Measurements from ENCODE around the gene GPS1.
"Not testable (repeated sequence)": the region's sequence is repeated elsewhere in the genome, so short reads cannot be mapped to it uniquely, and the experiment has no call there.

Gene GPS1

DNA sequence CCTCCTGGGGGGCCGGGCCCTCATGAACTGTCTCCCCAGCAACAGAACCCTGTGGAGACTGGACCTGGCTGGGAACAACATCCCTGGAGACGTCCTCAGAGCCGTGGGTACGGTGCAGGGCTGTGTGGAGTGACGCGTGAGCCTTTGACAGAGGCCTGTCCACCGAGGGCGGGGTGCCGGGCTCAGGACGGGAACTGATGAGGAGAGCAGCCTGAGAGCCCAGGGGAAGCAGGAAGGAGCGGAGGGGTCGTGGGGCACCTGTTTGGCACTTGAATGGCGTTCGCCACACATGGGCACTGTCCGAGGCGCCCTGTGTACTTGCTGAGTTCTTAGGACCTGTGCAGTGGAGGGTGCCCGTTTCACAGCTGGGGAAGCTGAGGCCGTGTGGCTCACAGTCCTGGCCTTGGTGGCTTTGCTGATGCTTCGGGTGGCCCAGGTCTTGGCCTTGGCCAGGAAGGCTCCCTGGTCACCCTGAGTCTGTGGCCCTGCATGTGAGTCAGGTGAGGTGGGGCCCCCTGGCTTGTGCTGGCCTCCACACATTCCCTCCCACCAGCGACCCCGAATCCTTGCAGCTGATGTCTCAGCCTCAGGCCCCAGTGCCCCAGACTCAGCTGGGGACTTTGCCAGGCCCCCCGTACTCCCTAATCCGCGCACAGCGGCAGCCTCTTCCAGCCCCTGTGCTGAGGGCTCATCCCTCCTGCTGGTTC, 26.1 kb upstream of the GPS1 start:
- no peak for DNase-seq (ENCODE audit: low read depth in 1 of 2, low spot score in 1 of 2)

DNA sequence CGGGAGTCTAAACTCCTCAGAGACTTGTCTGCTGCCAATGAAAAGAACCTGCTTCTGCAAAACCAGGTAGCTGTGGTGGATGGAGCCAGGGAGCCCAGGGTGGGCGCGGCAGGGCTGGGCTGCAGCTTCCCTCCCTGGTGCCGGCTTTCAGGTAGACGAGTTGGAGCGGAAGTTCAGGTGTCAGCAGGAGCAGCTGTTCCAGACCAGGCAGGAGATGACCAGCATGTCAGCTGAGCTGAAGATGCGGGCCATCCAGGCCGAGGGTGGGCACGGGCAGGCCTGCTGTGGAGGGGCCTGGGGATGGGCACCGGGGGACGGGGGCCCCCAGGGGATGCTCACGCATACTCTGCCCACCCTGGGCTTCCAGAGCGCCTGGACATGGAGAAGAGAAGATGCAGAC, 23.5 kb upstream of the GPS1 start:
- no peak for DNase-seq (ENCODE audit: low read depth in 1 of 2, low spot score in 1 of 2)

DNA sequence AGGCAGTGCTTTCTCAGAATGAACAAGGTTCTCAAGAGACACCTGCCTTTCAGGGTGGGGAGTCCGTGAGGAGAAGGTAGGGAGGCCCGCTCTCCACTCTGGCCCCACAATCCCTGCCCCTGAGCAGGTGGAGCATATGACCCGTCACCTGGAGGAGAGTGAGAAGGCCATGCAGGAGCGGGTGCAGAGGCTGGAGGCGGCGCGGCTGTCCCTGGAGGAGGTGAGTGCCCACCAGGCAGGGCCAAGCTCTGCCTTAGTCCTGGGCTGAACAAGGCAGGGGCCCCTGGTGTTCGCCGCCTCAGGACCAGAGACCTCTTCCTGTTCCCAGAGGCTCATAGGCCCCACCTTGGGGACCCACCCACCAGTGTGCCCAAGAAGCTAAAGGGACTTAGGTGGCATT, 22.7 kb upstream of the GPS1 start:
- DNase-seq (ENCODE audit: low read depth in 1 of 2, low spot score in 1 of 2): no peak

DNA sequence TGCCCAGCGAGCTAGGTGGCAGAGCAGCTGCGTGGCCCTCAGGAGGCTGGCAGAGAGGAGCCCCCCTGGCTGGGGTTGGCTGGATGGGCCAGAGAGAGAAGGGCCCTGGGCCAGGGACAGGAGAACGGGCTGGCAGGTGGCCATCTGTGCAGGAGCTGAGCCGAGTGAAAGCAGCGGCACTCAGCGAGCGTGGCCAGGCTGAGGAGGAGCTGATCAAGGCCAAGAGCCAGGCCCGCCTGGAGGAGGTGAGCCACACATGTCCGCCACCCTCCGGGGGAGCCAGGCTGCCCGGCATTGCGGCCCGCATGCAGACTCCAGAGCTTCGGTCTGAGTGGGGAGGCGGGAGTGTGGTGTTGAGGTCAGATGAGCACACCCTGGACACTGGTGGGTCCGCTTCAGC, 22.3 kb upstream of the GPS1 start:
- no peak for DNase-seq (ENCODE audit: low read depth in 1 of 2, low spot score in 1 of 2)

DNA sequence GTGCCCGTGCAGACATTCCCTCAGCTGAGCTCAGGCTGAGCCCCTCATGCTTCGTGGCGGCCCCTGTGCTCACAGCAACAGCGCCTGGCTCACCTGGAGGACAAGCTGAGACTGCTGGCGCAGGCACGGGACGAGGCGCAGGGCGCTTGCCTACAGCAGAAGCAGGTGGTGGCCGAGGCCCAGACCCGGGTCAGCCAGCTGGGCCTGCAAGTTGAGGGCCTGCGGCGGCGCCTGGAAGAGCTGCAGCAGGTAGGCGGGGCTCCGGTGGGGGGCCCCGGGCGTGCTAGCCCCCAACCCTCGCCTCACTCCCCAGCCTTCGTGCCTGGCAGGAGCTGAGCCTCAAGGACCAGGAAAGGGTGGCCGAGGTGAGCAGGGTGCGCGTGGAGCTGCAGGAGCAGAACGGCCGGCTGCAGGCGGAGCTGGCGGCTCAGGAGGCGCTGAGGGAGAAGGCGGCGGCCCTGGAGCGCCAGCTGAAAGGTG, 21.7 kb upstream of the GPS1 start:
- DNase-seq (ENCODE audit: low read depth in 1 of 2, low spot score in 1 of 2): no peak

DNA sequence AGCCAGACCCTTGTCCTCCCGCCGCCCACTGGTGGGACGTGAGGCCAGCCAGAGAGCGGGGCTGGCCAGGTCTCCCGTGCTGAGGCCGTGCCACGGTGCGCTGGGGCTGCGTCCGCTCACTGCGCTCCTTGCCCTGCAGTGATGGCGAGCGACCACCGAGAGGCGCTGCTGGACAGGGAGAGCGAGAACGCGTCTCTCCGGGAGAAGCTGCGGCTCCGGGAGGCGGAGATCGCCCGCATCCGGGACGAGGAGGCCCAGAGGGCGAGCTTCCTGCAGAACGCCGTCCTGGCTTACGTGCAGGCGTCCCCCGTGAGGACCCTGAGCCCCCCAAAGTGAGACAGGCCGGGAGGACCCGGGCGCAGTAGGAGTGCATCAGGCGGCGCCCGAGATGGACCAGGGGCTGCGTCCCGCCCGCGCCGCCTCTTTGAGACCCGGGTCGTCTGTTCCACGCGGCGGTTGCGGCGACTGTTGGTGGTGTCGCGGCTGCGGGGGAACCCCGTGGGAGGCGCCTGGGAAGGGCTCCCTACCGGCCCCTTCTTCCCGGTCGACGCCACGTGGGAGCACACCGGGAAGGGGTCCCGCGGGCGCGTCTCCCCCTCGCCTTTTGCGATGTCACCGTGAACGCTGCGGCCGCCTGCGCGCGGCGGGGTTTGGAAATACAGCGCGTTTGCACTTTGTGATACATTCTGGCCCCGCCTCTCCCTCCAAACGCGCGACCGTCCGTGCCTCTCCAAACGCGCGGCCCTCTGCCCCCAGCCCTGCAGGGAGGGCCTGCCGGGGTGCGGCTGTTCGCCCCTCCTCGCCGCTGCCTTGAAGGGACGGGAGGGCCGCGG, 21.0 kb upstream of the GPS1 start:
- peak; percentile 69 for DNase-seq (ENCODE audit: low read depth in 1 of 2, low spot score in 1 of 2)

DNA sequence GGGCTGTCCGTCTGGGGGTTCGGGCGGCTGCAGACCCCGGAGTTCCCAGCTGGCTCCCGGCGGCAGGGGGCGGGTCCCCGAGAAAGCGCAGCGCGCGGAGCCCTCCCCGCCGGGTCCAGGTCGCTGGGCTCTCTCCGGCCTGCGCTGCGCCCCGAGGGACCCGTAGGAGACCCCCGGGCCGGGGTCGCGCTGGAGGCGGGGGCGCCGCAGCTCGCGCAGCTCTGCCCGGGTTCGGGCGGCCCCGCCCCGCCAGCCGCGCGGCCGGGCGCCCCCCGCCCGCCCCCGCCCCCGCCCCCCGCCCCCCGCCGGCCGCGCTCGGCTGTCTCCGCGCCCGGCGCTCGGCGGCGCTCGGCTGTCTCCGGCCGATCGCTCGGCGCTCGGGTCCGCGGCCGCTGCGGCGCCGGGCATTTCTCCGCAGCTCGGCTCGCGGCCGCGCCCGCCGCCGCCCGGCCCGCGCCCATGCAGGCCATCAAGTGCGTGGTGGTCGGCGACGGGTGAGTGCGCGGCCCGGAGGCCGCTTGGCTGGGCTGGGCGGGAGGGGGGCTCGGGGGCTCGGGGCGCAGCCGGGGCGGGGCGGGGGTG, 20.3 kb upstream of the GPS1 start, which contains the start of gene RAC3:
Gene RAC3 (plus strand): TSS at position 376 of the 582 bp plus-strand sequence. CDS start 84 bp downstream, at position 460.
- no peak for DNase-seq (ENCODE audit: low read depth in 1 of 2, low spot score in 1 of 2)

DNA sequence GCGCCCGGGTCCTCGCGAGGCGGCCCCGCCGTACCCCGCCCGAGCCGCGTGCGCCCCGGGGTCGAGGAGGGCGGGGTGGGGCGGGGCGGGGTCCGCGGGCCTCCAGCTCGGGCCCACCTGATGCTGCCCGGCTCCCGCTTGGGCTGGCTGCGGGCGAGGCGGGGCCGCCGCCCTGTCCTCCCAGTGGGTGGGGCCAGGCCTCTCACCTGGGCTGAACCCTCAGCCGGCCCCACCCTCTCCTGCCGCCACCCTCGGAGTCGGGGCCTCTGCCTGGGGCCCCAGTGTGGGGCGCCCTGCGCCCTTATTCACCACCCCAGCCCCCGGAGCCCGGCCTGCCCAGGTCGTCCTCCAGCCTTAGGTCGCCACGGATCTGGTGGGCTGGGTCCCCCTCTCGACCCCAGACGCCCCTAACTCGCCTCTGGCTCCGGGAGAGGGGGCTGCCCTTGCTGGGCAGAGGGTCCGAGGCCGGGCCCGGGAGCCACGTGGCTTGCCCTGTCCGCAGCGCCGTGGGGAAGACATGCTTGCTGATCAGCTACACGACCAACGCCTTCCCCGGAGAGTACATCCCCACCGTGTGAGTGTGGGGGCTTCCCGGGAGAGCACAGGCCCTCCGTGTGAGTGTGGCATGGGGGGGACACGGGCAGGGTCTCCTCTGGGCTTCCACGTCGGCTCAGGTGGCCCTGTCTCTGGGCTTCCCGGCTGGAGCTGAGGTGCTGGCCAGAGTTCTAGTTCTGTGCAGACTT, 19.6 kb upstream of the GPS1 start:
- DNase-seq (ENCODE audit: low read depth in 1 of 2, low spot score in 1 of 2): no peak

DNA sequence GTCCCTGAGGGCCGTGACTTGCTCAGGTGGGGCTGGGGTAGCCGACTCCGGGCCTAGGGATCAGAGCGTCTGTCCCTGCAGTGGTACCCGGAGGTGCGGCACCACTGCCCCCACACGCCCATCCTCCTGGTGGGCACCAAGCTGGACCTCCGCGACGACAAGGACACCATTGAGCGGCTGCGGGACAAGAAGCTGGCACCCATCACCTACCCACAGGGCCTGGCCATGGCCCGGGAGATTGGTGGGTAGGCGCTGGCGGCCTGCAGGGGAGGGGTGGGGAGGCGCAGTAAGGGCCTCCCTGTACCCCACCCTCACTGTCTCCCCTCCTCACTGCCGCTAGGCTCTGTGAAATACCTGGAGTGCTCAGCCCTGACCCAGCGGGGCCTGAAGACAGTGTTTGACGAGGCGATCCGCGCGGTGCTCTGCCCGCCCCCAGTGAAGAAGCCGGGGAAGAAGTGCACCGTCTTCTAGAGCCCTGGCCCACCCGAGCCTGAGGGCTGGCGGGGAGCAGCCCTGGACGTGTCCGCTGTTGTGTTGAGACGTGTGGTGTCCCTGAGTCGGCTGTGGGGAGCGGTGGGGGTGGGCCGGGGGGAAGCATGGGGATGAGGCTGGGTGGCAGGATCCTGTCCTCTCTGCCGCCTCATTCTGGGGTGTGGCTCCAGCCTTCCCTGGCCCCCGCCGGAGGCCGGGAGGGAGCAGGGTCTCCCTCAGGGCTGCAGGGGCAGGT, 18.2 kb upstream of the GPS1 start:
- DNase-seq (ENCODE audit: low read depth in 1 of 2, low spot score in 1 of 2): no peak

DNA sequence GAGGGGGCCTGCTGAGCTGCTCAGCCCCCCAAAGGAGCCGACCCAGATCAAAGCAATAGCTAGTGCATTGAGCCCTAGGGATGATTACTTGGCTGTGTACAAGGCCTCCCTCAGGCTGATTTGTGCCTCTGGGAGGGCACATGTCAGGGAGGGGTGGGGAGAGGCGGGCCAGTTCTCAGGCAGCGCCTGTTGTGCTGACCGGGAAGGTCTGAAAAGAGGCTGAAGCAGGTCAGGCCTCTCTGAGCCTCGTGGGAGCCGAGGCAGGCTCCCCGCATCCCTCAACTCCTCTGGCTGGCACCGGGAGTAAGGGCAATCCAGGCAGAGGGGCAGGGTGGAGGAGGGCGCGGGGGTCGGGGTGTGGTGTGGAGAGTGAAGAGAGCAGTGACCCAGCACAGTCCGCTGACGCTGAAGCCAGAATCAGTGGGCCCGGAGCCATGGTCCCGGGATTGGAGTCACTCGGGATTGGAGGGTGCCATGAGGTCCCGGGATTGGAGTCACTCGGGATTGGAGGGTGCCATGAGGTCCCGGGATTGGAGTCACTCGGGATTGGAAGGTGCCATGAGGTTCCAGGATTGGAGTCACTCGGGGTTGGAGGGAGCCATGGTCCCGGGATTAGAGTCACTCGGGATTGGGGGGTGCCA, 17.2 kb upstream of the GPS1 start:
- DNase-seq (ENCODE audit: low read depth in 1 of 2, low spot score in 1 of 2): no peak

DNA sequence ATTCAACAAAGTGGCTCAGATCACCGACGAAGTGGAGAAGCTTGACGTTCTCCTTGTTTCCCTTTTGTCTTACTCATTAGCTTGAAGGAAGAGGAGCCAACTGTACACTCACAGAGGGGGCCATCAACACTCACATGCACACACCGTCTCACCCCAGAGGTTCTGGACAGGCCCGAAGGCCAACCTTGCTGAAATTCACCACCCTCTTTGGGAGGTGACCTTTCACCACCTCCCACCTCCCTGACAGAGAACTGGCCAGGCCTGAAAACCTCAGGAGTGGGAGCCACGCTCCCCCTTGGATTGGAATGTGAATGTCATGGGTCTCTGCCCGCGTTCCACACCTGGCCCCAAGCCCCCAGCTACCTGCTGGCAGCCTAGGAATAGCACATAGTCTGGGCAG, 16.2 kb upstream of the GPS1 start:
- no peak for DNase-seq (ENCODE audit: low read depth in 1 of 2, low spot score in 1 of 2)

DNA sequence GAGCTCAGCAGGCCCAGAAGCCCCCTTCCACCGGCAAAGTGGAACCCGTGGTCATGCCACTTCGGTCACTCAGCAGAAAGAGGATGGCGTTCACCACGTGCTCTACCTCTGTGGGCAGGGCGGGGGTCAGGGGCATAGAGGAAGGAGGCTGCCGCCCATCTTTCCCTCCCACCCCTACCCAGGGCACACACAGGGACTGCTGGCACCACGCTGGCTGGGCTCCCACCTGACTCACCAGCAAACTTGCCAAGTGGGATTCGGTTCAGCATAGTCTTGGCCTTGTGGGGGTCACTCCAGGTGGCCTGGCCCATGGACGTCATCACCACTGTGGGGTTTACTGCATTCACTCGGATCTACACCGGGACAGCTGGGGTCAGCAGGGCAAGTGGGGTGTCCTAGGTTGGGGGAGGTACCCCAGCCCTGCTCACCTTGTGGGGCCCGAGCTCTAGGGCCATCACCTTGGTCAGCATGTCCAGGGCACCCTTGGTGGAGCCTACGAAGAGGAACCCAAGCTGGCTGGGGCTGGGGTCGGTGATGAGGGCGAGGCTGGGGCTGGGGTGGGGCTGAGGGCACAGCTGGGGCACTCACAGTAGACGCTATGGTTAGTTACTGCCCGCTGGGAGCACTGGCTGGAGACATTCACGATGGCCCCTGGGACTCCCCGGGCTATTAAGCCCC, 15.6 kb upstream of the GPS1 start:
- no peak for DNase-seq (ENCODE audit: low read depth in 1 of 2, low spot score in 1 of 2)

DNA sequence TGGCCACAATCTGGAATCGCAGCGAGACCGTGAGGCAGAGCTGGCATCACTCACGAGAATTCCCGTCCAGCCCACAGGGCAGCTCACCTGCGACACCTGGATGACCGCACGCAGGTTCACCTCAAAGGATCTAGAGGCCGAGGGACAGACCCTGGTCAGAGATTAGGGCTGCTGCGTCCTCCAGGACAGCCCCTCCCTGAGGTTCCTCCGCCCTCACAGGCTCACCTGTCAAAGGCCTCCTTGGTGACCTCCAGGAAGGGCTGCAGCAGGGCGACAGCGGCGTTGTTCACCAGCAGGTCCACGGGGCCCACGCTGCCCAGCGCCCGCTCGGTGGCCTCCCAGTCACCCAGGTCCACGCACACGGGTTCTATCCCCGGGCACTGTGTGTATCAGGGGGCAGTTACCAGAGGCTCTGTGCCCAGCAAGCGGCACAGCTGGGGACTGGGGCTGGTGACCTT, 15.0 kb upstream of the GPS1 start:
- no peak for DNase-seq (ENCODE audit: low read depth in 1 of 2, low spot score in 1 of 2)

DNA sequence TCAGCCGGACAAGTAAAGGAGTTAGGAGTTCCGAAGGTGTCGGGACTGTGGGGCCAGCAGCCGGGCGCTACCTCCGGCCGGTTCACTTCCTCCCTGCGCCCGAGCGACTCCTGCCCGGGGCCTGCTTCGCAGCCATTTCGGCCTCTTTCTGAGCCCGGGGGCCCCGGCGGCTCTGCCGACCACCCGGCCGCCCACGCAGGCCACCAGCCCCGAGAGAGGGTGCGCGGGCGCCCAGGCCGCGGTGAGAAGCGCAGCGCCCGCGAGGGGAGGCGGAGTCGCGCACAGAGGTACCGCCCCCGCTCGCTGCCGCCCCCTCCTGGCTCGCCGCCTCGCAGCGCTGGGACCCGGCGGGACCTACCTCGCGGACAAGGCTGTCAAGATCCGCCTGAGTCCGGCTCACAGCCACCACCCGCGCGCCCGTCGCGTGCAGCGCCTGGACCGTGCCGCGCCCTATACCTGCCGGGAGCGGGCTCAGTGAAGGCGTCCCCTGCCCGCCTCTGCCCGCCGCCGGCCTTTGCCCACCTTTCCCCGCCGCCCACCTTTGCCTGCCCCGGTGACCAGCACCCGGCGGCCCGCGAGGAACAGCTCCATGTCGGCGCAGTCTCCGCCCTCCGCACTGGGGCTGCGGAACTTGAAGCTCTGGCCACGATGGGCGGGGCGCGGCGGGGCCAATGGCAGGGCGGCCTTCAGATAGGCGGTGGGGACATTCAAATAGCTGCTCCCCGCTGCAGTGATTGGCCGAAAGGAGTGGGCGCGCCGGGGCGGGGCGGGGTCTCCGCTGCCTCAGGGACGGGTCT, 14.4 kb upstream of the GPS1 start, which contains the start of gene DCXR:
Gene DCXR (minus strand): TSS at position 606 of the 797 bp plus-strand sequence. CDS start 15 bp downstream, at position 591.
- peak; percentile 86 to 89 for DNase-seq (ENCODE audit: low read depth in 1 of 2, low spot score in 1 of 2)

DNA sequence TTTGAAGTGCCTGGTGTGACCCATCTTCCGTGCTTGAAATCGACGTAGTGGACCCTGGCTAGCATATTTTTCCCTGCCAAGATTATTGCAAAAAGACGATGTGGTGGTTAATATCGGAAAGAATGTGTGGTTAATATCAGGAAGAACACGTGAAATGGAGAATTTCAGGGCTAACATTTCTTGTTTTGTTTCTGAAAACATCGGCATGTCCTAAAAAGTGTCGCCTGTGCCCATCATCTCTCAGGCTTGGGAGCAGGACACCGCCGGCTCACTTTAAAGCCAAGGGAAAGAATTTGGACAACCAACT, 13.9 kb upstream of the GPS1 start:
- DNase-seq (ENCODE audit: low read depth in 1 of 2, low spot score in 1 of 2): no peak

DNA sequence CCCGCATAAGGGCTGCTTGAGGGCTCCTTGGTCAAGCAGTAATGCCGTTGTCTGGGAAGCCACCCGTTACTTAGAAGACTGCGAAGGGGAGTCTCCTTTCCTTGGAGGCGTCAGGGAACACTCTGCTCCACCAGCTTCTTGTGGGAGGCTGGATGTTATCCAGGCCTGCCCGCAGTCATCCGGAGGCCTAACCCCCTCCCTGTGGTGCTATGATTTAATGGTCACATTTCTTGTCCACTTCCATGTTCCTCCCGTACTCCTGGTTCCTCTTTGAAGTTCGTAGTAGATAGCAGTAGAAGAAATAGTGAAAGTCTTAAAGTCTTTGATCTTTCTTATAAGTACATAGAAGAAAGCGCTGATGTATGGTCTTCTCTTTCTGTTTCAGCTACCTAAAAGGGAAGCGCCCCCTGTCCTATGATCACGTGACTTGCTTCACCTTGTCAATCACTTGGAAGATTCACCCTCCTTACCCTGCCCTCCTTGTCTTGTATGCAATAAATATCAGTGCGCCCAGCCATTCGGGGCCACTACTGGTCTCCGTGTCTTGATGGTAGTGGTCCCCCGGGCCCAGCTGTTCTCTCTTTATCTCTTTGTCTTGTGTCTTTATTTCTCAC, 12.8 kb upstream of the GPS1 start:
- DNase-seq (ENCODE audit: low read depth in 1 of 2, low spot score in 1 of 2): not testable (repeated sequence)

DNA sequence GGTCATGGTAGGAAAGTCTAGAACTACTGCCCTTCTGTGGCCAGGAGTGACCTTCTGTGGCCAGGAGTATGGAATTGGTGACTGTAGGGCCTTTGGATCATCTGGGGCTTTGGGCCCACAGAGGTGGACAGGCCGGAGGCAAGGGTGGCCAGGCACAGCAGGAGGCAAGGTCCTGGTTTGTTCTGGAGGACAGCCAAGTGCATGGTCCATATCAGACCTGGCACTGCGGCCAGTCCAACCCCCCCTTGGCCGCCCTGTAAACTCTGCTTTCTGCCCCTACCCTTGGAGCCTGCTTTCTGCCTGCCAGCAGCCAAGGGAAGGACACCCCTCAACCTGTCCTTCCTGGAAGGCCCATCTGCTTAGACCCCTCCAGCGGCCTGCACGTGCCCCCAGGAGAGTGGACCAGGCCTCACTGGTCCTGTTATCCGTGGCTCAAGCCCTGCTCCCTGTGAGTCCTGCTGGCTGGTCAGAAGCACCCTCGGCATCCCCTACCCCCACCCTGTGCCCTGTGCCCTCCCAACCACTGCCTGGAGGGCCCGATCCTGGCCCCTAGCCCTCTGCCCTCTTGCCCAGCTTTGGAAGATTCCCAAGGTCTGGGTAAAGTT, 11.9 kb upstream of the GPS1 start:
- DNase-seq (ENCODE audit: low read depth in 1 of 2, low spot score in 1 of 2): no peak

All from stimulated activated CD4-positive, alpha-beta T cell treated with anti-CD3 and anti-CD28 coated beads, Interleukin-15, amount 100 ng/mL, for 1 hour (primary cell).